T-cell (primary cell): ENCODE measurements around the gene TTC7B. TPM values are rescaled to one million over a fixed set of nuclear protein-coding genes. Genes with fewer than 3 reads are reported as not detected.

Experiments used
- ATAC-seq, 4 experiments: fragments of 200-7000 bp in 3 of 4; fragments of 150-1000 bp in 1 of 4; cut with Tn5 transposase; replicated peaks in 1 of 4; 1 replicate in 3 of 4; 2 replicates in 1 of 4; pipeline ENCODE4 v1.10.0; 2021; ENCODE audit warnings: moderate library complexity in 3 of 4, mild to moderate bottlenecking in 2 of 4, moderate number of reproducible peaks in 1 of 4
- CTCF ChIA-PET, 2 donors: fragments of 300-600 bp; sonication (Branson Sonifier 250); formaldehyde crosslinking; loops; one replicate each; lab custom pipeline; 2022; ENCODE audit warnings: antibody characterized with exemption in 2 of 2; lab: Charles Lee
- POLR2A ChIA-PET, 2 donors: fragments of 300-600 bp; sonication (Branson Sonifier 250); formaldehyde crosslinking; loops; one replicate each; lab custom pipeline; 2022; ENCODE audit warnings: antibody characterized with exemption in 2 of 2; lab: Charles Lee
- DNase-seq, 35 experiments: peaks; one replicate each; pipeline versions ENCODE4 v3.0.0 to v3.0.0-alpha.2; 2013 to 2023
- H3K27ac ChIP-seq: one replicate; pipeline ENCODE4 v1.5.1; 2013; ENCODE audit warnings: low read length
- H3K27me3 ChIP-seq, 2 experiments: replicated peaks in 1 of 2; 1 replicate in 1 of 2; 2 replicates in 1 of 2; pipeline versions ENCODE4 v1.6.1 to v1.7.0; 2013; ENCODE audit warnings: low read length in 1 of 2, mixed read lengths in 1 of 2; ENCODE audit not compliant: control insufficient read depth in 2 of 2, insufficient read depth in 2 of 2; ENCODE audit errors: extremely low read depth in 1 of 2
- H3K36me3 ChIP-seq, 2 donors: 1 replicate in 1 of 2; 2 replicates in 1 of 2; pipeline versions ENCODE4 v1.6.1 to v1.7.0; 2013; ENCODE audit warnings: low read length in 1 of 2; ENCODE audit not compliant: control insufficient read depth in 2 of 2, insufficient read depth in 1 of 2; ENCODE audit errors: extremely low read depth in 1 of 2
- H3K4me1 ChIP-seq, 2 experiments: 1 replicate in 1 of 2; 2 replicates in 1 of 2; pipeline versions ENCODE4 v1.6.1 to v1.7.0; 2013; ENCODE audit warnings: low read length in 2 of 2, mixed read lengths in 1 of 2; ENCODE audit not compliant: insufficient read depth in 2 of 2, control insufficient read depth in 1 of 2; ENCODE audit errors: extremely low read depth in 1 of 2
- H3K4me3 ChIP-seq, 2 donors: 1 replicate in 1 of 2; 2 replicates in 1 of 2; pipeline versions ENCODE4 v1.5.1 to v1.7.0; 2013; ENCODE audit warnings: mild to moderate bottlenecking in 2 of 2, low read length in 1 of 2, moderate library complexity in 1 of 2; ENCODE audit not compliant: control insufficient read depth in 1 of 2; ENCODE audit errors: extremely low read depth in 1 of 2
- H3K9me3 ChIP-seq: 2 replicates; pipeline ENCODE4 v1.7.0; 2013
- H3K27ac Mint-ChIP-seq, 2 donors: one replicate each; pipeline ENCODE4 v1.8.0; 2020 to 2021; ENCODE audit warnings: mild to moderate bottlenecking in 2 of 2, mixed read lengths in 2 of 2
- H3K27me3 Mint-ChIP-seq, 2 donors: one replicate each; pipeline ENCODE4 v1.8.0; 2021 to 2022; ENCODE audit warnings: mixed read lengths in 2 of 2
- H3K36me3 Mint-ChIP-seq: one replicate; pipeline ENCODE4 v1.8.0; 2021; ENCODE audit warnings: mixed read lengths
- H3K4me1 Mint-ChIP-seq, 3 donors: one replicate each; pipeline ENCODE4 v1.8.0; 2020 to 2022; ENCODE audit warnings: mixed read lengths in 3 of 3, mild to moderate bottlenecking in 1 of 3
- H3K4me3 Mint-ChIP-seq, 3 donors: one replicate each; pipeline ENCODE4 v1.8.0; 2020 to 2022; ENCODE audit warnings: mild to moderate bottlenecking in 3 of 3, mixed read lengths in 3 of 3, moderate library complexity in 3 of 3
- H3K9me3 Mint-ChIP-seq, 3 donors: one replicate each; pipeline ENCODE4 v1.8.0; 2020 to 2022; ENCODE audit warnings: mixed read lengths in 3 of 3
- WGBS: methylation state at CpG from one replicate; pipeline ENCODE4 v1.1.5; 2013; ENCODE audit warnings: missing lambda C conversion rate; ENCODE audit not compliant: insufficient coverage; 5-methylcytosine and 5-hydroxymethylcytosine counted together
- total RNA-seq, 35 experiments: library from RNA in 6 of 35; stranded (reverse) in 6 of 35; fragments of 120-200 nt in 1 of 35; gene quantifications; one replicate each; pipeline versions ENCODE4 v1.2.1 to v1.2.4 and lab custom pipeline; 2013 to 2026

TTC7B gene
- total RNA-seq, 5 donors from 2014 or later (not counting 1 experiment from before 2014, with no cell fraction given), result 1.5 to 2.6 (median 1.7) TPM

DNA sequence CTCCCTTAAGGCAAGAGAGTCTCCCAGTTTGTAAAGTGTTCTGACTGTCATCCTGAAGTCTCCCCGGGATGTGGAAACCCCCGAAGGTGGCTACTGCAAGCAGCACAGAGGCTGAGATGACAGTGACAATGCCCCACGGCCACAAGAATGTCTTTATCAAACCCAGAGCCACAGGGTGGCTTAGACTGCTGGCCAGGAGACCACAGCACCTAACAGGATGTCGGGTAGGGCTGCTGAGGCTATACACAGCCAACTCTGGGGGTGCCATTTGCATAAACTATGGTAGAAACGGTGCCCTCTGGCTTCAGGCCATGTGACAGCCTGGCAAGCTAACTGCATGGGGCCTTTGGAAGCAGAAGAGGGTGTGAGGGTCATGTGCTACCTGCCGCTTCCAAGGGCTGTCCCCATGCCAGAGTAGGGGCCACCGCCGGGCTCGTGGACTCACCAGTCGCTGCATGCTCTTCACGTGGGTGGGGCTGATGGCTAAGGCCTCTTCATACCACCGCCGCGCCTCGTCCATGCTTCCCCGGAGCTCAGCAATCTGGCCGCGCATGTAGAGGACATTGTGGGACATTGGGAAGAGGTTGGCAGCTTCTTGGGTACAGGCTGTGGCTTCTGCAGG lies 238.5 kb downstream of the TTC7B start:
- Histone ChIP-seq H3K27ac (no peak overlapping the region), H3K36me3 (no peaks in the 10 kb centered on the region), H3K4me3 (no peak overlapping the region), H3K27me3 (peaks cover 0 to 4% of the 10 kb centered on the region in 2 experiments), H3K9me3 (no peaks in the 10 kb centered on the region), H3K4me1 (no peaks in the 10 kb centered on the region)
- Mint-ChIP-seq H3K9me3 (no peaks in the 10 kb centered on the region), H3K4me1 (no peaks in the 10 kb centered on the region), H3K27me3 (no peaks in the 10 kb centered on the region), H3K4me3 (no peak overlapping the region), H3K36me3 (no peaks in the 10 kb centered on the region), H3K27ac (no peak overlapping the region)
- ChIA-PET CTCF (no interaction called here), POLR2A (no interaction called here)
- no peak for DNase-seq
- 88% methylated on average over 16 of the region's 18 CpGs for WGBS
- no peak for ATAC-seq

DNA sequence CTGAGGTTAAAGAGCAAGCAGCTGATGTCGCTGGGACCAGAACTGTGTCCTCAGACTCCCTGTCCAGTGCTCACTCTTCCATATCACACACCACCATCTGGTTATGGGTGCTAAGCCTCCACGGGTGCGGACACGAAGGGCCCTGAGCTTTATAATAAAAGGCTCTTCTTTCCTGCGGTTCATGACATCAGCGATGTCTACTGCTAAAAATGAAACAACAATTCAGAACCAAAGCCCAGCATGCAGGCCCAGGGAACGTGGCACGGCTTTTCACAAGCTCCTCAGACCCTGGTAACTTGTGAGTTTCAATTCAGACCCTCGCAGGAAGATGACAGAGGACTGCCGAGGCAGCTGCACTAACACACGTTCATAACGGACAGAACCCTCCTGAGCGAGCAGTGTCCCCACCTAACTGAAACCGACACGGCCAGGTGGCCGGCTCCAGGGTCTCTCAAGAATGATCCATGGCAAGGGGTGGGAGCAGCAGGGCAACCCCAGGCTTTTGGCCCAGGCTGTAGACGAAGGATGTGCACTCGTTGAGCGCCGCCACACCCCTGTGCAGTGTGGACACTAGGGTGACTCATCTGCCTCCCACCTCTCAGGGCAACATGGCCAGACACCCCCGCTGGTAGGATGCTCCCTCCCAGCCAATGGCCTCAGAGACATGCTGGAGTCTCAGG lies 239.1 kb downstream of the TTC7B start:
- Histone ChIP-seq H3K27me3 (peaks cover 0 to 4% of the 10 kb centered on the region in 2 experiments), H3K27ac (no peak overlapping the region), H3K36me3 (no peaks in the 10 kb centered on the region), H3K4me3 (no peak overlapping the region), H3K9me3 (no peaks in the 10 kb centered on the region), H3K4me1 (no peaks in the 10 kb centered on the region)
- Mint-ChIP-seq H3K4me3 (no peak overlapping the region), H3K9me3 (no peaks in the 10 kb centered on the region), H3K27ac (no peak overlapping the region), H3K4me1 (no peaks in the 10 kb centered on the region), H3K36me3 (no peaks in the 10 kb centered on the region), H3K27me3 (no peaks in the 10 kb centered on the region)
- CTCF ChIA-PET, result no interaction called here
- WGBS, result 87% methylated on average over 18 of the region's 21 CpGs
- POLR2A ChIA-PET, result no interaction called here
- ATAC-seq (no peak), DNase-seq (no peak)

GRCh38 chr14:90576581-90576980 lies 239.6 kb downstream of the TTC7B start:
- POLR2A ChIA-PET, result no interaction called here
- Histone ChIP-seq H3K9me3 (no peaks in the 10 kb centered on the region), H3K27me3 (peaks cover 0 to 4% of the 10 kb centered on the region in 2 experiments), H3K36me3 (no peaks in the 10 kb centered on the region), H3K4me1 (no peaks in the 10 kb centered on the region), H3K4me3 (no peak overlapping the region), H3K27ac (no peak overlapping the region)
- Mint-ChIP-seq H3K4me1 (no peaks in the 10 kb centered on the region), H3K4me3 (no peak overlapping the region), H3K36me3 (no peaks in the 10 kb centered on the region), H3K9me3 (no peaks in the 10 kb centered on the region), H3K27ac (no peak overlapping the region), H3K27me3 (no peaks in the 10 kb centered on the region)
- no peak for ATAC-seq
- no peak for DNase-seq
- WGBS, result 73% methylated on average over 2 of the region's 2 CpGs
- CTCF ChIA-PET, result no interaction called here

DNA sequence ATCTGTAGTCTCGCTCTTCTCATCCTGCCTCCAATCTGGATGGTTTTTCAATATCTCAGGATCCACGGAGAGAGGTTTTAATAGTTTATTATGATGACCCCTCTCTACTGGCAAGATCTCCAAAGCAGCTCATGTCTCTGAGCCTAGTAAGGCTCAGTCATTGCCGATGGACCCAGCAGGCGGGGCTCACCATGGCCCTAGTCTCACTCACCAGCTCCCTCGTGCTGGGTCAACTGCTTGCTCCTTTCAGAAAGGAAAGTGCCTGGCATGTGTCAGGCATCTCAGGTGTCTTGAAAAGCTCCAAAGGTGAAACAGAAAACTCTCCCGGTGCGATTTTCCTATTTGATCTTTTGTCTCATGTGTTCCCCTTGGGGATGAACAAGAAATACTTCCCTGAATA lies 240.4 kb downstream of the TTC7B start:
- DNase-seq, result no peak
- H3K4me1 Mint-ChIP-seq, result no peaks in the 10 kb centered on the region
- CTCF ChIA-PET, result no interaction called here
- no peaks in the 10 kb centered on the region for H3K27me3 Mint-ChIP-seq
- no peak overlapping the region for H3K27ac Mint-ChIP-seq
- Histone ChIP-seq H3K4me3 (no peak overlapping the region), H3K27me3 (peaks cover 0 to 4% of the 10 kb centered on the region in 2 experiments), H3K9me3 (no peaks in the 10 kb centered on the region), H3K27ac (no peak overlapping the region), H3K36me3 (no peaks in the 10 kb centered on the region), H3K4me1 (no peaks in the 10 kb centered on the region)
- WGBS, result 85% methylated on average over 5 of the region's 7 CpGs
- no peaks in the 10 kb centered on the region for H3K9me3 Mint-ChIP-seq
- POLR2A ChIA-PET, result no interaction called here
- no peak for ATAC-seq
- H3K4me3 Mint-ChIP-seq, result no peak overlapping the region
- no peaks in the 10 kb centered on the region for H3K36me3 Mint-ChIP-seq

- Mint-ChIP-seq H3K9me3 (no peaks in the 10 kb centered on the region), H3K27ac (no peak overlapping the region), H3K27me3 (no peaks in the 10 kb centered on the region), H3K36me3 (no peaks in the 10 kb centered on the region), H3K4me3 (no peak overlapping the region), H3K4me1 (no peaks in the 10 kb centered on the region)
- H3K36me3 ChIP-seq, result no peaks in the 10 kb centered on the region
- no peaks in the 10 kb centered on the region for H3K9me3 ChIP-seq
- POLR2A ChIA-PET, result no interaction called here
- no peak overlapping the region for H3K4me3 ChIP-seq
- peaks cover 0 to 4% of the 10 kb centered on the region in 2 experiments for H3K27me3 ChIP-seq
- no peak overlapping the region for H3K27ac ChIP-seq
- ATAC-seq, result no peak
- DNase-seq, result no peak
- CTCF ChIA-PET, result no interaction called here
- 83% methylated on average over 3 of the region's 5 CpGs for WGBS
- H3K4me1 ChIP-seq, result no peaks in the 10 kb centered on the region
Measured at GRCh38 chr14:90575336-90575735, 240.9 kb downstream of the TTC7B start.

- H3K27ac ChIP-seq, result no peak overlapping the region
- H3K36me3 ChIP-seq, result no peaks in the 10 kb centered on the region
- H3K27me3 ChIP-seq, result peaks cover 0 to 4% of the 10 kb centered on the region in 2 experiments
- Mint-ChIP-seq H3K4me3 (no peak overlapping the region), H3K9me3 (no peaks in the 10 kb centered on the region), H3K36me3 (no peaks in the 10 kb centered on the region), H3K27me3 (no peaks in the 10 kb centered on the region), H3K4me1 (no peaks in the 10 kb centered on the region), H3K27ac (no peak overlapping the region)
- ChIA-PET CTCF (no interaction called here), POLR2A (no interaction called here)
- no peak for ATAC-seq
- WGBS, result 64% methylated on average over 9 of the region's 13 CpGs
- H3K4me1 ChIP-seq, result no peaks in the 10 kb centered on the region
- no peak for DNase-seq
- no peak overlapping the region for H3K4me3 ChIP-seq
- H3K9me3 ChIP-seq, result no peaks in the 10 kb centered on the region
Measured at GRCh38 chr14:90574188-90575131, 241.8 kb downstream of the TTC7B start.
